ENCODE measurements around the gene MRGPRD. TPM values are rescaled to one million over a fixed set of nuclear protein-coding genes. Genes with fewer than 3 reads are reported as not detected.

Gene MRGPRD
- total and polyA plus RNA-seq, 2 of the 13 experiments (the other 11 are each of a cell fraction or from before 2014, with no cell fraction given): not detected

DNA sequence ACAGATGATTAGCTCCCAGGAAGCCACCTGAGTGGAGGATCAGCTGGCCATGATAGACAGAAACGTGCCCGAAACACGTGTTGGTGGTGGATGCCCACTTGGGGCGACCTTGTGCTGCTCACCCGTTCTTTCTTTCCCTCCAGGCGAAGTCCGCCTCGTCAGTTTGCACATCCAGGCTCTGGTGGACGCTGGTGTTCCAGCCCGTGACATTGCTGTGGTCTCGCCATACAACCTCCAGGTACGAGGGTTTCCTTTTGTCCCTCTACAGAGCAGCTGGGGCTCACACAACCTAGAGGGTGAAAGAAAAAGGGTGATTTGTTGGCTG, 46.5 kb downstream of the MRGPRD start (continued):
- TF ChIP-seq, protein P1, sequence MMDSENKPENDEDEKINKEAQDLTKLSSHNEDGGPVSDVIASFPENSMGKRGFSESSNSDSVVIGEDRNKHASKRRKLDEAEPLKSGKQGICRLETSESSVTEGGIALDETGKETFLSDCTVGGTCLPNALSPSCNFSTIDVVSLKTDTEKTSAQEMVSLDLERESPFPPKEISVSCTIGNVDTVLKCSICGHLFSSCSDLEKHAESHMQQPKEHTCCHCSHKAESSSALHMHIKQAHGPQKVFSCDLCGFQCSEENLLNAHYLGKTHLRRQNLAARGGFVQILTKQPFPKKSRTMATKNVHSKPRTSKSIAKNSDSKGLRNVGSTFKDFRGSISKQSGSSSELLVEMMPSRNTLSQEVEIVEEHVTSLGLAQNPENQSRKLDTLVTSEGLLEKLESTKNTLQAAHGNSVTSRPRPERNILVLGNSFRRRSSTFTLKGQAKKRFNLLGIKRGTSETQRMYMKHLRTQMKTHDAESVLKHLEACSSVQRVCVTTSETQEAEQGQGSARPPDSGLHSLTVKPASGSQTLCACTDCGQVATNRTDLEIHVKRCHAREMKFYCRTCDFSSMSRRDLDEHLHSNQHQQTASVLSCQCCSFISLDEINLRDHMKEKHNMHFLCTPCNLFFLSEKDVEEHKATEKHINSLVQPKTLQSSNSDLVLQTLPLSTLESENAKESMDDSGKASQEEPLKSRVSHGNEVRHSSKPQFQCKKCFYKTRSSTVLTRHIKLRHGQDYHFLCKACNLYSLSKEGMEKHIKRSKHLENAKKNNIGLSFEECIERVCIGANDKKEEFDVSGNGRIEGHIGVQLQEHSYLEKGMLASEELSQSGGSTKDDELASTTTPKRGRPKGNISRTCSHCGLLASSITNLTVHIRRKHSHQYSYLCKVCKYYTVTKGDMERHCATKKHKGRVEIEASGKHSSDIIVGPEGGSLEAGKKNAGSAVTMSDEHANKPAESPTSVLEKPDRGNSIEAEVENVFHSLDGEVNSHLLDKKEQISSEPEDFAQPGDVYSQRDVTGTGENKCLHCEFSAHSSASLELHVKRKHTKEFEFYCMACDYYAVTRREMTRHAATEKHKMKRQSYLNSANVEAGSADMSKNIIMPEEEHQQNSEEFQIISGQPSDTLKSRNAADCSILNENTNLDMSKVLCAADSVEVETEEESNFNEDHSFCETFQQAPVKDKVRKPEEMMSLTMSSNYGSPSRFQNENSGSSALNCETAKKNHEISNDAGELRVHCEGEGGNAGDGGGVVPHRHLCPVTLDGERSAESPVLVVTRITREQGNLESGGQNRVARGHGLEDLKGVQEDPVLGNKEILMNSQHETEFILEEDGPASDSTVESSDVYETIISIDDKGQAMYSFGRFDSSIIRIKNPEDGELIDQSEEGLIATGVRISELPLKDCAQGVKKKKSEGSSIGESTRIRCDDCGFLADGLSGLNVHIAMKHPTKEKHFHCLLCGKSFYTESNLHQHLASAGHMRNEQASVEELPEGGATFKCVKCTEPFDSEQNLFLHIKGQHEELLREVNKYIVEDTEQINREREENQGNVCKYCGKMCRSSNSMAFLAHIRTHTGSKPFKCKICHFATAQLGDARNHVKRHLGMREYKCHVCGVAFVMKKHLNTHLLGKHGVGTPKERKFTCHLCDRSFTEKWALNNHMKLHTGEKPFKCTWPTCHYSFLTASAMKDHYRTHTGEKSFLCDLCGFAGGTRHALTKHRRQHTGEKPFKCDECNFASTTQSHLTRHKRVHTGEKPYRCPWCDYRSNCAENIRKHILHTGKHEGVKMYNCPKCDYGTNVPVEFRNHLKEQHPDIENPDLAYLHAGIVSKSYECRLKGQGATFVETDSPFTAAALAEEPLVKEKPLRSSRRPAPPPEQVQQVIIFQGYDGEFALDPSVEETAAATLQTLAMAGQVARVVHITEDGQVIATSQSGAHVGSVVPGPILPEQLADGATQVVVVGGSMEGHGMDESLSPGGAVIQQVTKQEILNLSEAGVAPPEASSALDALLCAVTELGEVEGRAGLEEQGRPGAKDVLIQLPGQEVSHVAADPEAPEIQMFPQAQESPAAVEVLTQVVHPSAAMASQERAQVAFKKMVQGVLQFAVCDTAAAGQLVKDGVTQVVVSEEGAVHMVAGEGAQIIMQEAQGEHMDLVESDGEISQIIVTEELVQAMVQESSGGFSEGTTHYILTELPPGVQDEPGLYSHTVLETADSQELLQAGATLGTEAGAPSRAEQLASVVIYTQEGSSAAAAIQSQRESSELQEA (CRISPR knock-in tag; IDR thresholded peaks at IDR 0.05; ENCODE audit: not compliant biosample characterization): no peak
- no peak for TF ChIP-seq ZBTB37 (CRISPR knock-in tag; IDR thresholded peaks at IDR 0.05)
- TF ChIP-seq, protein P2, sequence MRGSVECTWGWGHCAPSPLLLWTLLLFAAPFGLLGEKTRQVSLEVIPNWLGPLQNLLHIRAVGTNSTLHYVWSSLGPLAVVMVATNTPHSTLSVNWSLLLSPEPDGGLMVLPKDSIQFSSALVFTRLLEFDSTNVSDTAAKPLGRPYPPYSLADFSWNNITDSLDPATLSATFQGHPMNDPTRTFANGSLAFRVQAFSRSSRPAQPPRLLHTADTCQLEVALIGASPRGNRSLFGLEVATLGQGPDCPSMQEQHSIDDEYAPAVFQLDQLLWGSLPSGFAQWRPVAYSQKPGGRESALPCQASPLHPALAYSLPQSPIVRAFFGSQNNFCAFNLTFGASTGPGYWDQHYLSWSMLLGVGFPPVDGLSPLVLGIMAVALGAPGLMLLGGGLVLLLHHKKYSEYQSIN (CRISPR knock-in tag; IDR thresholded peaks at IDR 0.05; ENCODE audit: borderline replicate concordance): no peak
- TF ChIP-seq HMGA1 (CRISPR knock-in tag; conservative IDR thresholded peaks at IDR 0.05): no peak
- TF ChIP-seq, protein P3, sequence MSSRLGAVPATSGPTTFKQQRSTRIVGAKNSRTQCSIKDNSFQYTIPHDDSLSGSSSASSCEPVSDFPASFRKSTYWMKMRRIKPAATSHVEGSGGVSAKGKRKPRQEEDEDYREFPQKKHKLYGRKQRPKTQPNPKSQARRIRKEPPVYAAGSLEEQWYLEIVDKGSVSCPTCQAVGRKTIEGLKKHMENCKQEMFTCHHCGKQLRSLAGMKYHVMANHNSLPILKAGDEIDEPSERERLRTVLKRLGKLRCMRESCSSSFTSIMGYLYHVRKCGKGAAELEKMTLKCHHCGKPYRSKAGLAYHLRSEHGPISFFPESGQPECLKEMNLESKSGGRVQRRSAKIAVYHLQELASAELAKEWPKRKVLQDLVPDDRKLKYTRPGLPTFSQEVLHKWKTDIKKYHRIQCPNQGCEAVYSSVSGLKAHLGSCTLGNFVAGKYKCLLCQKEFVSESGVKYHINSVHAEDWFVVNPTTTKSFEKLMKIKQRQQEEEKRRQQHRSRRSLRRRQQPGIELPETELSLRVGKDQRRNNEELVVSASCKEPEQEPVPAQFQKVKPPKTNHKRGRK (CRISPR knock-in tag; IDR thresholded peaks at IDR 0.05): no peak
- TF ChIP-seq NBN (conservative IDR thresholded peaks at IDR 0.05): no peak
- no peak for TF ChIP-seq PCBP2 (optimal IDR thresholded peaks at IDR 0.05; ENCODE audit: low read depth, low read length, poor library complexity, severe bottlenecking)
- TF ChIP-seq, protein P4, sequence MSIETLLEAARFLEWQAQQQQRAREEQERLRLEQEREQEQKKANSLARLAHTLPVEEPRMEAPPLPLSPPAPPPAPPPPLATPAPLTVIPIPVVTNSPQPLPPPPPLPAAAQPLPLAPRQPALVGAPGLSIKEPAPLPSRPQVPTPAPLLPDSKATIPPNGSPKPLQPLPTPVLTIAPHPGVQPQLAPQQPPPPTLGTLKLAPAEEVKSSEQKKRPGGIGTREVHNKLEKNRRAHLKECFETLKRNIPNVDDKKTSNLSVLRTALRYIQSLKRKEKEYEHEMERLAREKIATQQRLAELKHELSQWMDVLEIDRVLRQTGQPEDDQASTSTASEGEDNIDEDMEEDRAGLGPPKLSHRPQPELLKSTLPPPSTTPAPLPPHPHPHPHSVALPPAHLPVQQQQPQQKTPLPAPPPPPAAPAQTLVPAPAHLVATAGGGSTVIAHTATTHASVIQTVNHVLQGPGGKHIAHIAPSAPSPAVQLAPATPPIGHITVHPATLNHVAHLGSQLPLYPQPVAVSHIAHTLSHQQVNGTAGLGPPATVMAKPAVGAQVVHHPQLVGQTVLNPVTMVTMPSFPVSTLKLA (IDR thresholded peaks at IDR 0.05): no peak
- TF ChIP-seq SMAD9 (CRISPR knock-in tag; IDR thresholded peaks at IDR 0.05): no peak
- TF ChIP-seq ZNF431 (CRISPR knock-in tag; IDR thresholded peaks at IDR 0.05; ENCODE audit: borderline replicate concordance, low read depth): no peak
- no peak for TF ChIP-seq CCAR2 (optimal IDR thresholded peaks at IDR 0.05; ENCODE audit: low read depth, low read length)
- TF ChIP-seq SATB2 (CRISPR knock-in tag; IDR thresholded peaks at IDR 0.05): no peak
- TF ChIP-seq ZNF563 (CRISPR knock-in tag; IDR thresholded peaks at IDR 0.05): no peak
- TF ChIP-seq GLI4 (CRISPR knock-in tag; IDR thresholded peaks at IDR 0.05; ENCODE audit: borderline replicate concordance): no peak

Data from HepG2 (cell line).